ENCODE data around the gene FAM177A1. TPM values are rescaled to one million over a fixed set of nuclear protein-coding genes. Genes with fewer than 3 reads are reported as not detected.

The FAM177A1 gene
- 50.5 TPM in 2 replicates for total RNA-seq

GRCh38 chr14:35046048-35046750 lies at the start of gene FAM177A1:
TSS of gene FAM177A1 (plus strand) at chr14:35046272. CDS start at chr14:35046464, 192 bp downstream.
- Histone ChIP-seq H3K27me3 (ENCODE audit: control insufficient read depth, insufficient read depth, low read length) (no peaks in the 10 kb centered on the region), H3K4me3 (ENCODE audit: low read depth, low read length) (peak within 1 kb of the TSS; percentile 66), H3K36me3 (ENCODE audit: control insufficient read depth, insufficient read depth, low read length) (no peaks in the 10 kb centered on the region)
- no peak for TF ChIP-seq CTCF (IDR thresholded peaks at IDR 0.05; ENCODE audit: insufficient read depth, low read length, poor library complexity, severe bottlenecking)
- peak; percentile 85 for DNase-seq (ENCODE audit: low read depth)

DNA sequence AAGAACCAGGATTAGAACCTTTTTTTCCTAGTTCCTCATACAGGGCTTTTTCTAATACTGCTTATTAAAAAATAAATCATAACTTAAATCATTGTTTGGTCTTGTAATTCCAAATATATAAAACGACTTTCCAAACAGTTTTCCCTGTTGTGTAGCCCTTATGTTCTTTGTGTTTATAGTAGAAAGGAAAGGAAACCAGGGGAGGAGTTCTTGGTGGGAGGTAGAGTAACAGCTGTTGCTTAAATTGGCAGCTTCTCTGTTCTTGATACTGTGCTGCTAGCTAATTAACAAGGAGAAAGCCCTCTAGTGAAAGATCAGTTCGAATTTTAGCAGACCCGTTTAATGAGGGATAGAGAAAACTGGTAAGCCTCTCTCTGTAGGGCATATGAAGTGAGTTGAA lies 48.3 kb upstream of the FAM177A1 start:
- no peak for DNase-seq (ENCODE audit: low read depth)
- no peak overlapping the region for H3K4me3 ChIP-seq (ENCODE audit: low read depth, low read length)
- no peaks in the 10 kb centered on the region for H3K36me3 ChIP-seq (ENCODE audit: control insufficient read depth, insufficient read depth, low read length)
- no peak for TF ChIP-seq CTCF (IDR thresholded peaks at IDR 0.05; ENCODE audit: insufficient read depth, low read length, poor library complexity, severe bottlenecking)
- no peaks in the 10 kb centered on the region for H3K27me3 ChIP-seq (ENCODE audit: control insufficient read depth, insufficient read depth, low read length)

GRCh38 chr14:34999500-34999899 lies 46.6 kb upstream of the FAM177A1 start:
- Histone ChIP-seq H3K36me3 (ENCODE audit: control insufficient read depth, insufficient read depth, low read length) (no peaks in the 10 kb centered on the region), H3K4me3 (ENCODE audit: low read depth, low read length) (no peak overlapping the region), H3K27me3 (ENCODE audit: control insufficient read depth, insufficient read depth, low read length) (no peaks in the 10 kb centered on the region)
- DNase-seq (ENCODE audit: low read depth), result no peak
- TF ChIP-seq CTCF (IDR thresholded peaks at IDR 0.05; ENCODE audit: insufficient read depth, low read length, poor library complexity, severe bottlenecking), result no peak

DNA sequence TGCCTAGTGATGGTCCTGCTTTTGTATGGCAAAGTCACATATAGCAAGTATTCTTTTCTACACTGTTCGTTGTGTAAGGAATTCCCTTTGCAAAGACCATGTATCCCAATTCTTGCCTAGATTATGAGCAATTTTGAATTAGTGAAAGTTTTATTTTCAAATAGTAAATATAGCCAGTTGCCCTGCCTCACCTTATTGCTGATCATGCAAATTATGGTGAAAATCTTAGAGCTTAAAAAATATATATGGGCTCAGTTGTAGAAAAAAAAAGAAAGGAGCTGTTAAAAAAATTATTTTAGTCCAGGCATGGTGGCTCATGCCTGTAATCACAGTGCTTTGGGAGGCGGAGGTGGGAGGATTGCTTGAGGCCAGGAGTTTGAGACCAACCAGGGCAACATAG lies 44.5 kb upstream of the FAM177A1 start:
- DNase-seq (ENCODE audit: low read depth), result no peak
- no peaks in the 10 kb centered on the region for H3K36me3 ChIP-seq (ENCODE audit: control insufficient read depth, insufficient read depth, low read length)
- no peak overlapping the region for H3K4me3 ChIP-seq (ENCODE audit: low read depth, low read length)
- H3K27me3 ChIP-seq (ENCODE audit: control insufficient read depth, insufficient read depth, low read length), result no peaks in the 10 kb centered on the region
- no peak for TF ChIP-seq CTCF (IDR thresholded peaks at IDR 0.05; ENCODE audit: insufficient read depth, low read length, poor library complexity, severe bottlenecking)

GRCh38 chr14:35004839-35005238 lies 41.2 kb upstream of the FAM177A1 start:
- no peak overlapping the region for H3K4me3 ChIP-seq (ENCODE audit: low read depth, low read length)
- no peaks in the 10 kb centered on the region for H3K27me3 ChIP-seq (ENCODE audit: control insufficient read depth, insufficient read depth, low read length)
- no peaks in the 10 kb centered on the region for H3K36me3 ChIP-seq (ENCODE audit: control insufficient read depth, insufficient read depth, low read length)
- no peak for TF ChIP-seq CTCF (IDR thresholded peaks at IDR 0.05; ENCODE audit: insufficient read depth, low read length, poor library complexity, severe bottlenecking)
- no peak for DNase-seq (ENCODE audit: low read depth)

- H3K4me3 ChIP-seq (ENCODE audit: low read depth, low read length), result no peak overlapping the region
- no peak for TF ChIP-seq CTCF (IDR thresholded peaks at IDR 0.05; ENCODE audit: insufficient read depth, low read length, poor library complexity, severe bottlenecking)
Observed at GRCh38 chr14:35016568-35016967, 29.5 kb upstream of the FAM177A1 start.

More at GRCh38 chr14:35016568-35016967, 29.5 kb upstream of the FAM177A1 start:
- Histone ChIP-seq H3K27me3 (ENCODE audit: control insufficient read depth, insufficient read depth, low read length) (no peaks in the 10 kb centered on the region), H3K36me3 (ENCODE audit: control insufficient read depth, insufficient read depth, low read length) (no peaks in the 10 kb centered on the region)
- no peak for DNase-seq (ENCODE audit: low read depth)

Measured in kidney epithelial cell (primary cell).